ENCODE data around the gene TPX2. TPM values are rescaled to one million over a fixed set of nuclear protein-coding genes. Genes with fewer than 3 reads are reported as not detected.
A peak's percentile ranks its signal among the peaks of the same experiment; 100 is the strongest.

Gene TPX2
- total and polyA plus RNA-seq, 10 of the 15 experiments (the other 5 are each of a cell fraction or from before 2014, with no cell fraction given): 29.7 to 144 (median 89.0) TPM

- no peak for TF ChIP-seq E2F8 (IDR thresholded peaks at IDR 0.05; ENCODE audit: low read depth, partially characterized antibody)
- TF ChIP-seq ZNF207 (IDR thresholded peaks at IDR 0.05; ENCODE audit: borderline replicate concordance): no peak
- TF ChIP-seq BRCA1 (IDR thresholded peaks at IDR 0.05; ENCODE audit: low read depth, low read length): no peak
- TF ChIP-seq ZNF24 (IDR thresholded peaks at IDR 0.05): no peak
Observed at GRCh38 chr20:31698243-31698802, 40.8 kb upstream of the TPX2 start (continued).

- Histone ChIP-seq H2AFZ (ENCODE audit: control insufficient read depth, low read depth, low read length) (peak overlapping the region; percentile 28), H3K27me3 (replicated peaks in 1 of 2; ENCODE audit: control insufficient read depth in 2 of 2, insufficient read depth in 2 of 2, low read length in 1 of 2) (no peaks in the 10 kb centered on the region), H3K36me3 (ENCODE audit: control insufficient read depth in 2 of 2, insufficient read depth in 2 of 2, low read length in 1 of 2) (peaks cover 7 to 8% of the 10 kb centered on the region in 2 experiments; a peak in 3 of 4 replicates), H3K9me3 (replicated peaks; ENCODE audit: control insufficient read depth, insufficient read depth, low read length) (no peaks in the 10 kb centered on the region), H3K9ac (ENCODE audit: control insufficient read depth, insufficient read depth, low read length) (peak overlapping the region; percentile 15; the same call in 1 of the 2 replicates), H3K79me2 (ENCODE audit: control insufficient read depth, insufficient read depth, low read length) (peaks cover 33% of the 10 kb centered on the region), H3K27ac (ENCODE audit: control insufficient read depth, insufficient read depth) (peak overlapping the region; percentile 60), H4K20me1 (ENCODE audit: control insufficient read depth, insufficient read depth) (0 out of 2 replicates have a peak, but pooled peaks cover 2% of the 10 kb centered on the region), H3K4me3 (peak overlapping the region; percentile 30; the same call in 1 of the 2 replicates), H3K4me2 (ENCODE audit: control insufficient read depth, insufficient read depth) (peak overlapping the region; percentile 81), H3K4me1 (ENCODE audit: control insufficient read depth, insufficient read depth, low read length) (peaks cover 21% of the 10 kb centered on the region)
- intact Hi-C loops (cut with micrococcal nuclease; ENCODE audit: unreplicated experiment): no loop called here
- DNase-seq (ENCODE audit: low read depth, low spot score) (no peak), FAIRE-seq (peak; percentile 95), ATAC-seq (peak; percentile 96)
- in situ Hi-C loops (cut with MboI): no loop called here
- BruUV-seq (replicated peaks): no TSS peak
- 25% methylated on average over 6 of the region's 6 CpGs for WGBS (ENCODE audit: insufficient coverage, insufficient replicate concordance, low lambda C conversion rate, missing lambda C conversion rate)
- ChIA-PET POLR2A (interaction anchor here (0.7 to 5.3 kb wide), 10 partner anchors 11 to 49 kb away, joined by 3 to 25 read pairs (median 6); partner anchors contain the start of gene BCL2L1), RAD21 (ENCODE audit: unreplicated experiment) (interaction anchor here (0.8 to 5.3 kb wide), 8 partner anchors 11 to 37 kb away, joined by 3 to 52 read pairs (median 6); partner anchors contain the start of gene BCL2L1), CTCF (interaction anchor here (0.8 to 25.1 kb wide), 10 partner anchors 8 to 160 kb away, joined by 3 to 254 read pairs (median 4); partner anchors contain the start of gene BCL2L1), SMC1A (ENCODE audit: uncharacterized antibody, unreplicated experiment) (interaction anchor here (0.7 to 4.6 kb wide), 12 partner anchors 8 to 38 kb away, joined by 3 to 56 read pairs (median 6); partner anchors contain the start of gene BCL2L1)
- no peak for TF ChIP-seq ZNF24 (IDR thresholded peaks at IDR 0.05)
- no peak for TF ChIP-seq MXI1 (IDR thresholded peaks at IDR 0.05; ENCODE audit: low read depth, low read length)
- TF ChIP-seq IKZF1 (conservative IDR thresholded peaks at IDR 0.05): peak; percentile 84
- no peak for TF ChIP-seq MEF2B (IDR thresholded peaks at IDR 0.05; ENCODE audit: partially characterized antibody, poor library complexity, severe bottlenecking)
- 0 out of 2 replicates have a peak, but pooled peaks have one; percentile 21 for TF ChIP-seq NBN (IDR thresholded peaks at IDR 0.05)
- no peak for TF ChIP-seq PKNOX1 (IDR thresholded peaks at IDR 0.05)
- TF ChIP-seq NFIC (IDR thresholded peaks at IDR 0.05; ENCODE audit: low read depth, low read length): peak; percentile 68; the same call in 1 of the 2 replicates
- no peak for TF ChIP-seq SMC3 (IDR thresholded peaks at IDR 0.05; ENCODE audit: borderline replicate concordance, low read length)
- TF ChIP-seq TCF3 (IDR thresholded peaks at IDR 0.05; ENCODE audit: borderline replicate concordance, insufficient read depth, low read depth, low read length): peak; percentile 12; the same call in 1 of the 2 replicates
- TF ChIP-seq IRF5 (IDR thresholded peaks at IDR 0.05; ENCODE audit: borderline replicate concordance): no peak
Observed at GRCh38 chr20:31698803-31699718, 40.0 kb upstream of the TPX2 start.
